ENCODE results near the gene RAI2.

The RAI2 gene

DNA sequence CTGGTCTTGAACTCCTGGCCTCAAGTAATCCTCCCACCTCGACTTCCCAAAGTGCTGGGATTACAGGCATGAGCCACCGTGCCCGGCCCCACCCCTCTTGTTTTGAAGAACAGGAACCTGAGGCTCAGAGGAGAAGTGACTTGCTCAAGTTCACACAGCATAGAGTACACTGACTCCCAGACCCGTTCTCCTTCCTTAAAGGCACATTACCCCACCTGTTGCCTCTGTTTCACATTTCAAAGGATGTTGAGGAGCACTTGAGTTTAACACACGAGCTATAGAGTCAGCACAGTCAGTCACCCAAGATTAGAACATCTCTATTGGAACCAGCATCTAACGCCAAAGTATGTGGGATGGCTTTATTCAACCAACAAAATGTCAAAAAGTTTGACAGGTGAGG, 51.1 kb downstream of the RAI2 start:
- Mint-ChIP-seq H3K4me3 (no peak overlapping the region), H3K4me1 (no peaks in the 10 kb centered on the region), H3K27ac (no peak overlapping the region), H3K9me3 (no peaks in the 10 kb centered on the region), H3K36me3 (ENCODE audit: low read depth) (no peaks in the 10 kb centered on the region), H3K27me3 (ENCODE audit: low read depth) (peaks cover 7% of the 10 kb centered on the region)
- TF ChIP-seq, protein P1, sequence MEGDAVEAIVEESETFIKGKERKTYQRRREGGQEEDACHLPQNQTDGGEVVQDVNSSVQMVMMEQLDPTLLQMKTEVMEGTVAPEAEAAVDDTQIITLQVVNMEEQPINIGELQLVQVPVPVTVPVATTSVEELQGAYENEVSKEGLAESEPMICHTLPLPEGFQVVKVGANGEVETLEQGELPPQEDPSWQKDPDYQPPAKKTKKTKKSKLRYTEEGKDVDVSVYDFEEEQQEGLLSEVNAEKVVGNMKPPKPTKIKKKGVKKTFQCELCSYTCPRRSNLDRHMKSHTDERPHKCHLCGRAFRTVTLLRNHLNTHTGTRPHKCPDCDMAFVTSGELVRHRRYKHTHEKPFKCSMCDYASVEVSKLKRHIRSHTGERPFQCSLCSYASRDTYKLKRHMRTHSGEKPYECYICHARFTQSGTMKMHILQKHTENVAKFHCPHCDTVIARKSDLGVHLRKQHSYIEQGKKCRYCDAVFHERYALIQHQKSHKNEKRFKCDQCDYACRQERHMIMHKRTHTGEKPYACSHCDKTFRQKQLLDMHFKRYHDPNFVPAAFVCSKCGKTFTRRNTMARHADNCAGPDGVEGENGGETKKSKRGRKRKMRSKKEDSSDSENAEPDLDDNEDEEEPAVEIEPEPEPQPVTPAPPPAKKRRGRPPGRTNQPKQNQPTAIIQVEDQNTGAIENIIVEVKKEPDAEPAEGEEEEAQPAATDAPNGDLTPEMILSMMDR (IDR thresholded peaks at IDR 0.05; ENCODE audit: unreplicated experiment in 3 of 3) = no peak

DNA sequence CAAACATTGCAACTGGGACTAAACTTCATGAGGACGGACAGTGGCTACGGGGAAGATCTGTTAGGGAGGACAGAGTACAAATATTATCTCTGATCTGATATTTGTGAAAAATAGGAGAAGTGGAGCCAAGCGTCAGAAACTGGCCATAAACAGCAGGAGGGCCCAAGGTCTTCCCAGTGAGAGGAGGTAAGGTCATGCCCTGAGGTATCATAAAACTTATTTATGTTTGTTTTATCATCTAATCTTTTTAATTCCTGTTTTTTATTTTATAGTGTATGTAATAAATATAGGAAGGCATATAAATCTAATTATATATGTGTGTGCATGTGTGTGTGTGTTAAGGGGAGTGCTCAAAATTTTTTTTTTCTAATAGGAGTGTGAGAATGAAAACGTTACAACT, 51.8 kb downstream of the RAI2 start:
- TF ChIP-seq, protein P1 (IDR thresholded peaks at IDR 0.05; ENCODE audit: unreplicated experiment in 3 of 3) = no peak
- no peak overlapping the region for H3K27ac Mint-ChIP-seq
- H3K27me3 Mint-ChIP-seq (ENCODE audit: low read depth) = peaks cover 7% of the 10 kb centered on the region
- H3K4me3 Mint-ChIP-seq = no peak overlapping the region
- no peaks in the 10 kb centered on the region for H3K9me3 Mint-ChIP-seq
- no peaks in the 10 kb centered on the region for H3K4me1 Mint-ChIP-seq
- H3K36me3 Mint-ChIP-seq (ENCODE audit: low read depth) = no peaks in the 10 kb centered on the region

DNA sequence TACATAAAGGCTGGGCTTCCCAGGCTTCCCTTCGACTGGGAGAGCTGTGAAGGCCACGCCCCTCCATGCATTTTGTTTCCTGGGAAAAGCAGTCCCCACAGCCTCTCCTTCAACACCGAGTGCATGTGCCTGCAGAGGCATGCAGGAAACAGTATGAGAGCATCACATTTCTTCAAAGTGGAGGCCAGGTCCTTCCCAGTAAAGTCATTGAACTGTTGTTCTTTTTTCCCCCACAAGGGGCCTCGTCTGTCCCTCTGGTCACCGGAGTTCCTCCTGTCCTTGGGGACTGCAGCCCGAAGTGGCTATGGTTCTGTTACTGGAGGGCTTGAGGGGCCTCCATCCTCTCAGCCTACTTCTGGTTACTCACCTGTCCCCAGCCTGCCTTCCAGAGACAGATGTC, 56.0 kb downstream of the RAI2 start:
- TF ChIP-seq, protein P1 (IDR thresholded peaks at IDR 0.05; ENCODE audit: unreplicated experiment in 3 of 3) = no peak
- peaks cover 13% of the 10 kb centered on the region for H3K27me3 Mint-ChIP-seq (ENCODE audit: low read depth)
- no peaks in the 10 kb centered on the region for H3K9me3 Mint-ChIP-seq
- H3K4me1 Mint-ChIP-seq = no peaks in the 10 kb centered on the region
- H3K36me3 Mint-ChIP-seq (ENCODE audit: low read depth) = no peaks in the 10 kb centered on the region
- no peak overlapping the region for H3K27ac Mint-ChIP-seq
- H3K4me3 Mint-ChIP-seq = no peak overlapping the region

DNA sequence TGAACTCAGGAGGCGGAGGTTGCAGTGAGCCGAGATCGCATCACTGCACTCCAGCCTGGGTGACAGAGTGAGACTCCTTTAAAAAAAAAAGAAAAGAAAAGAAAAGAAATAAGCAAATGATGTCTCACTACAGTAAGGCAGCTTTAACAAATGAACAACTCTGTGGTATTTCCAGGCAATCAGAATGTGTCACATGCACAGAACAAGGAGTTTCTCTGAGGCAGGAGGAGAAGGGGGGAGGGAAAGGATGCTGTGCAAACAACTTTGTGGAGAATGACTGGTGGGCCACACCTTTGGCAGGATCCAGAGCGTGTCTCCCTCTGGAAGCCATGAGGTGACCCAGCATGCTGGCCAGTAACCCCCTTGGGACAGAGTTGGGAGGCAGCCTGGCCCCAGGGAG, 57.6 kb downstream of the RAI2 start:
- Mint-ChIP-seq H3K9me3 (no peaks in the 10 kb centered on the region), H3K4me1 (peaks cover under 1% of the 10 kb centered on the region), H3K4me3 (no peak overlapping the region), H3K27ac (no peak overlapping the region), H3K27me3 (ENCODE audit: low read depth) (peaks cover 13% of the 10 kb centered on the region), H3K36me3 (ENCODE audit: low read depth) (no peaks in the 10 kb centered on the region)
- TF ChIP-seq, protein P1 (IDR thresholded peaks at IDR 0.05; ENCODE audit: unreplicated experiment in 3 of 3) = no peak

DNA sequence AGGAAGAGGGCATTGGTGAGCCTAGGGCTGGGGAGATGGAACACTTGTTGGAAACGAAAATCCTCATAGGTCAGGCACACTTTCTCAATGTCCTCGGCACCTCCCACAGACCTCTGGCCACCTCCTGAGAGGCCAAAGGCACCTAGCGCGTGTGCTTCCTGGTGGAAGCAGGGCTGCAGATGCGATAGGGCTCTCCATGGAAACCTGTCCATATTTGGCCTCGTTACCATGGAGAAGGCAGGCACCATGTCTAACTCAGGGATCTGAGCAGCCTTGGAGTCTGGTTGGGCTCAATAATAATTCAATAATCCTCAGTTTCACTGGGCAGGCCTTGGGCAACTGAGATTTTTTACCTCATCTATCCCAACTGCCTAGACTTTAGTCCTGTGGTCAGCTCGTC, 58.3 kb downstream of the RAI2 start:
- no peaks in the 10 kb centered on the region for H3K9me3 Mint-ChIP-seq
- H3K27ac Mint-ChIP-seq = no peak overlapping the region
- peaks cover 7% of the 10 kb centered on the region for H3K4me1 Mint-ChIP-seq
- TF ChIP-seq, protein P1 (IDR thresholded peaks at IDR 0.05; ENCODE audit: unreplicated experiment in 3 of 3) = no peak
- H3K36me3 Mint-ChIP-seq (ENCODE audit: low read depth) = no peaks in the 10 kb centered on the region
- H3K4me3 Mint-ChIP-seq = no peak overlapping the region
- peaks cover 17% of the 10 kb centered on the region for H3K27me3 Mint-ChIP-seq (ENCODE audit: low read depth)

DNA sequence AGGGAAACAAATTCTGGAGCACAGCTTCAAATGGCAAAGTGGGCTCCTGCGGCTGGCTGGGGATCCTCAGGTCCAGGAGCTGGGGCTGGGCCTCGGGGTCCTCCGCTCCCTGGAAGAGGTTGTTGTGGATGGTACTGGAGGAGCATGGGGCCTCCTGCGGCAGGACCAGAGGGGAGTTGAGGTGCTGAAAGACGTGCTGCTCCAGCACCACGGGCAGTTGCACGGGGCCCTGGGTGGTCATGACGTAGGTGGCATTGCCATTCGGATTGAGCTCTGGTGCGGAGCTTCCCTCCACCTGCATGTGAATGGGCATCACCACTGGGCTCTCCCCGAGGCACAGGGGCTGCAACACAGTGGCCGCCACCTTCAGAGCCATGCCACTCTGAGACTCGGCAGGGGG, 59.7 kb downstream of the RAI2 start:
- H3K27me3 Mint-ChIP-seq (ENCODE audit: low read depth) = peaks cover 10% of the 10 kb centered on the region
- TF ChIP-seq, protein P1 (IDR thresholded peaks at IDR 0.05; ENCODE audit: unreplicated experiment in 3 of 3) = no peak
- H3K4me1 Mint-ChIP-seq = peaks cover 7% of the 10 kb centered on the region
- no peak overlapping the region for H3K4me3 Mint-ChIP-seq
- no peaks in the 10 kb centered on the region for H3K9me3 Mint-ChIP-seq
- H3K27ac Mint-ChIP-seq = no peak overlapping the region
- H3K36me3 Mint-ChIP-seq (ENCODE audit: low read depth) = no peaks in the 10 kb centered on the region

Measured in nephron (organoid).